Heart left ventricle (tissue), 13 donors: ENCODE data around the gene RBM47.

Experiments used
- POLR2A ChIP-seq, 2 donors: fragments of 450-650 bp; IDR thresholded peaks; one replicate each; pipeline ENCODE4 v1.6.1; 2017; ENCODE audit warnings: antibody characterized with exemption in 2 of 2, mild to moderate bottlenecking in 2 of 2, moderate library complexity in 2 of 2
- TF ChIP-seq, protein P1 (sequence below), 12 donors: fragments of 200-600 bp; sonication (generic) in 4 of 12; IDR thresholded peaks; one replicate each; pipeline versions ENCODE4 v1.5.0 to v1.8.0; 2018 to 2022; ENCODE audit warnings: antibody characterized with exemption in 12 of 12, mild to moderate bottlenecking in 5 of 12
- donor health status: ischemic (EF 13 %, LVEDD 7.1; RV severe dilation, severe dysfunction).
- donor health status: DM: no; HTN: yes; CAD: no.
- donor health status: DM: no; HTN: no; CAD: no.
- donor health status: ischemic (EF 25% LVEDD 6.9; RV normal size, moderate dysfunction).
- donor health status: ischemic (EF 25% LVEDD 5.7; RV mildly dilated, moderate dysfunction).
- donor health status: ischemic (EF 35%, LVEDD 5.7; RV mildly dilated, moderate dysfunction).
- donor health status: nonischemic (EF 11% LVEDD 7.7; RV severe dilation, severe dysfunction).
- donor health status: DM: yes; HTN: yes; CAD: no.
- donor health status: PGD.
- donor health status: ischemic (EF 29% LVEDD 5.4; RV normal size, mild dysfunction).
- donor health status: nonischemic (EF 23%, LVEDD 6.1; RV moderate dilation, normal function).

DNA sequence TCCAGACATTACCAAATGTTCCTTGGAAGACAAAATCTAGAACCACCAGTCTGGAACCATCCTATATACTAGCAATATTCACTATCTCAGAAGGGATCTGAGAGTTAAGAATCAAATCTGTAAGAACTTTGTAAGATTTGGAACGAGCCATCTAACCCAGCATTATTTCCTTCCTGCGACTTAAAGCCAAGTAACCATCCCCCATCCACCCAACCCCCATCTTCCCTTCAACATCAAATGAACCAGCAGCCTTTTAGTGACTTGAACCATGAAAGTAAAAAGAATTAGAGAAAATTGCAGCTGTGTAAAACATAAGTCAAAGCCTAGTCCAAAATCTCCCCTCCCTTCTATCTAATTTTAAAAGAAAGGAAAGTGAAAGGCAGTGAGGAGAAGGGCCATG lies 15.6 kb downstream of the RBM47 start:
- TF ChIP-seq, protein P1, sequence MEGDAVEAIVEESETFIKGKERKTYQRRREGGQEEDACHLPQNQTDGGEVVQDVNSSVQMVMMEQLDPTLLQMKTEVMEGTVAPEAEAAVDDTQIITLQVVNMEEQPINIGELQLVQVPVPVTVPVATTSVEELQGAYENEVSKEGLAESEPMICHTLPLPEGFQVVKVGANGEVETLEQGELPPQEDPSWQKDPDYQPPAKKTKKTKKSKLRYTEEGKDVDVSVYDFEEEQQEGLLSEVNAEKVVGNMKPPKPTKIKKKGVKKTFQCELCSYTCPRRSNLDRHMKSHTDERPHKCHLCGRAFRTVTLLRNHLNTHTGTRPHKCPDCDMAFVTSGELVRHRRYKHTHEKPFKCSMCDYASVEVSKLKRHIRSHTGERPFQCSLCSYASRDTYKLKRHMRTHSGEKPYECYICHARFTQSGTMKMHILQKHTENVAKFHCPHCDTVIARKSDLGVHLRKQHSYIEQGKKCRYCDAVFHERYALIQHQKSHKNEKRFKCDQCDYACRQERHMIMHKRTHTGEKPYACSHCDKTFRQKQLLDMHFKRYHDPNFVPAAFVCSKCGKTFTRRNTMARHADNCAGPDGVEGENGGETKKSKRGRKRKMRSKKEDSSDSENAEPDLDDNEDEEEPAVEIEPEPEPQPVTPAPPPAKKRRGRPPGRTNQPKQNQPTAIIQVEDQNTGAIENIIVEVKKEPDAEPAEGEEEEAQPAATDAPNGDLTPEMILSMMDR (IDR thresholded peaks at IDR 0.05), result no peak
- no peak for TF ChIP-seq POLR2A (IDR thresholded peaks at IDR 0.05)
